ENCODE data around the gene PET100. TPM values are rescaled to one million over a fixed set of nuclear protein-coding genes. Genes with fewer than 3 reads are reported as not detected.

Gene PET100
- total RNA-seq (2014; rRNA removed; shearing (Covaris generic); ENCODE audit: low replicate concordance) = 15.5 and 51.5 TPM in 2 replicates

- H3K27me3 ChIP-seq (ENCODE audit: low read length) = no peaks in the 10 kb centered on the region
- peak within 1 kb of the TSS; percentile 97 for H3K4me3 ChIP-seq (ENCODE audit: low read length)
- peaks cover 19% of the 10 kb centered on the region for H3K4me1 ChIP-seq (ENCODE audit: low read length)
- H3K27ac ChIP-seq (ENCODE audit: low read length) = no peak within 1 kb of the TSS
- peak within 1 kb of the TSS; percentile 92 for H3K4me2 ChIP-seq (ENCODE audit: low read depth, low read length, poor library complexity, severe bottlenecking)
- no peak within 1 kb of the TSS for H2AFZ ChIP-seq (ENCODE audit: low read length)
- peak within 1 kb of the TSS; percentile 95 for H3K9ac ChIP-seq (ENCODE audit: low read length)
- no peaks in the 10 kb centered on the region for H3K36me3 ChIP-seq (ENCODE audit: insufficient read depth, low read length)
- H3K9me3 ChIP-seq (ENCODE audit: low read length) = no peaks in the 10 kb centered on the region
- H4K20me1 ChIP-seq (ENCODE audit: insufficient read depth, low read depth, low read length) = peaks cover 20% of the 10 kb centered on the region; the same call in 1 of the 2 replicates
- no peaks in the 10 kb centered on the region for H3K9me2 ChIP-seq (replicated peaks; ENCODE audit: insufficient read depth, low read length)
- peak; percentile 98 for DNase-seq
- H3K79me2 ChIP-seq (ENCODE audit: low read length) = peaks cover 53% of the 10 kb centered on the region
Observed at GRCh38 chr19:7629347-7630054, at the start of gene PET100, which contains the start of gene XAB2. Gene PET100 (plus strand): TSS chr19:7629793. CDS start chr19:7629834, 41 bp downstream. Gene XAB2 (minus strand): TSS chr19:7629545. CDS start chr19:7629527, 18 bp downstream.

GRCh38 chr19:7582446-7582845 lies 47.1 kb upstream of the PET100 start:
- no peaks in the 10 kb centered on the region for H3K36me3 ChIP-seq (ENCODE audit: insufficient read depth, low read length)
- no peaks in the 10 kb centered on the region for H4K20me1 ChIP-seq (ENCODE audit: insufficient read depth, low read depth, low read length)
- no peak for DNase-seq
- H3K4me2 ChIP-seq (ENCODE audit: low read depth, low read length, poor library complexity, severe bottlenecking) = no peak overlapping the region
- H3K27me3 ChIP-seq (ENCODE audit: low read length) = no peaks in the 10 kb centered on the region
- H3K9me2 ChIP-seq (replicated peaks; ENCODE audit: insufficient read depth, low read length) = no peaks in the 10 kb centered on the region
- no peaks in the 10 kb centered on the region for H3K79me2 ChIP-seq (ENCODE audit: low read length)
- H2AFZ ChIP-seq (ENCODE audit: low read length) = no peak overlapping the region
- H3K4me3 ChIP-seq (ENCODE audit: low read length) = no peak overlapping the region
- no peaks in the 10 kb centered on the region for H3K4me1 ChIP-seq (ENCODE audit: low read length)
- no peak overlapping the region for H3K27ac ChIP-seq (ENCODE audit: low read length)
- no peak overlapping the region for H3K9ac ChIP-seq (ENCODE audit: low read length)
- H3K9me3 ChIP-seq (ENCODE audit: low read length) = no peaks in the 10 kb centered on the region

GRCh38 chr19:7589822-7590221 lies 39.8 kb upstream of the PET100 start:
- no peak overlapping the region for H3K27ac ChIP-seq (ENCODE audit: low read length)
- H3K79me2 ChIP-seq (ENCODE audit: low read length) = no peaks in the 10 kb centered on the region
- H3K4me2 ChIP-seq (ENCODE audit: low read depth, low read length, poor library complexity, severe bottlenecking) = no peak overlapping the region
- no peaks in the 10 kb centered on the region for H3K9me3 ChIP-seq (ENCODE audit: low read length)
- no peak overlapping the region for H3K9ac ChIP-seq (ENCODE audit: low read length)
- no peaks in the 10 kb centered on the region for H3K36me3 ChIP-seq (ENCODE audit: insufficient read depth, low read length)
- H3K9me2 ChIP-seq (replicated peaks; ENCODE audit: insufficient read depth, low read length) = no peaks in the 10 kb centered on the region
- no peaks in the 10 kb centered on the region for H3K27me3 ChIP-seq (ENCODE audit: low read length)
- H4K20me1 ChIP-seq (ENCODE audit: insufficient read depth, low read depth, low read length) = no peaks in the 10 kb centered on the region
- H3K4me1 ChIP-seq (ENCODE audit: low read length) = no peaks in the 10 kb centered on the region
- no peak for DNase-seq
- no peak overlapping the region for H2AFZ ChIP-seq (ENCODE audit: low read length)
- H3K4me3 ChIP-seq (ENCODE audit: low read length) = no peak overlapping the region

- Histone ChIP-seq H3K4me2 (ENCODE audit: low read depth, low read length, poor library complexity, severe bottlenecking) (no peak overlapping the region), H3K27ac (ENCODE audit: low read length) (no peak overlapping the region), H3K4me3 (ENCODE audit: low read length) (no peak overlapping the region), H4K20me1 (ENCODE audit: insufficient read depth, low read depth, low read length) (no peaks in the 10 kb centered on the region), H3K9ac (ENCODE audit: low read length) (no peak overlapping the region), H3K9me2 (replicated peaks; ENCODE audit: insufficient read depth, low read length) (no peaks in the 10 kb centered on the region), H3K27me3 (ENCODE audit: low read length) (no peaks in the 10 kb centered on the region), H3K36me3 (ENCODE audit: insufficient read depth, low read length) (no peaks in the 10 kb centered on the region), H3K4me1 (ENCODE audit: low read length) (no peaks in the 10 kb centered on the region), H3K79me2 (ENCODE audit: low read length) (no peaks in the 10 kb centered on the region), H2AFZ (ENCODE audit: low read length) (no peak overlapping the region), H3K9me3 (ENCODE audit: low read length) (no peaks in the 10 kb centered on the region)
- DNase-seq = no peak
Observed at GRCh38 chr19:7590256-7590655, 39.3 kb upstream of the PET100 start.

GRCh38 chr19:7595466-7596133 lies 34.0 kb upstream of the PET100 start, which contains the start of gene CAMSAP3:
Gene CAMSAP3 (plus strand): TSS chr19:7595863. CDS start chr19:7596003, 140 bp downstream.
- DNase-seq = peak; percentile 47
- no peak within 1 kb of the TSS for H2AFZ ChIP-seq (ENCODE audit: low read length)
- no peak within 1 kb of the TSS for H3K9ac ChIP-seq (ENCODE audit: low read length)

GRCh38 chr19:7596211-7596937 lies 33.2 kb upstream of the PET100 start:
- Histone ChIP-seq H3K4me1 (ENCODE audit: low read length) (no peaks in the 10 kb centered on the region), H2AFZ (ENCODE audit: low read length) (no peak overlapping the region), H3K27me3 (ENCODE audit: low read length) (no peaks in the 10 kb centered on the region), H3K4me3 (ENCODE audit: low read length) (no peak overlapping the region), H3K9ac (ENCODE audit: low read length) (no peak overlapping the region), H3K27ac (ENCODE audit: low read length) (no peak overlapping the region), H3K9me3 (ENCODE audit: low read length) (no peaks in the 10 kb centered on the region), H4K20me1 (ENCODE audit: insufficient read depth, low read depth, low read length) (no peaks in the 10 kb centered on the region), H3K79me2 (ENCODE audit: low read length) (no peaks in the 10 kb centered on the region), H3K36me3 (ENCODE audit: insufficient read depth, low read length) (no peaks in the 10 kb centered on the region), H3K4me2 (ENCODE audit: low read depth, low read length, poor library complexity, severe bottlenecking) (no peak overlapping the region), H3K9me2 (replicated peaks; ENCODE audit: insufficient read depth, low read length) (no peaks in the 10 kb centered on the region)
- DNase-seq = no peak

More at GRCh38 chr19:7595466-7596133, 34.0 kb upstream of the PET100 start, which contains the start of gene CAMSAP3:
- H3K79me2 ChIP-seq (ENCODE audit: low read length) = no peaks in the 10 kb centered on the region
- no peaks in the 10 kb centered on the region for H3K27me3 ChIP-seq (ENCODE audit: low read length)
- no peak within 1 kb of the TSS for H3K4me2 ChIP-seq (ENCODE audit: low read depth, low read length, poor library complexity, severe bottlenecking)
- H3K36me3 ChIP-seq (ENCODE audit: insufficient read depth, low read length) = no peaks in the 10 kb centered on the region
- H3K4me3 ChIP-seq (ENCODE audit: low read length) = no peak within 1 kb of the TSS
- H4K20me1 ChIP-seq (ENCODE audit: insufficient read depth, low read depth, low read length) = no peaks in the 10 kb centered on the region
- H3K9me3 ChIP-seq (ENCODE audit: low read length) = no peaks in the 10 kb centered on the region
- H3K27ac ChIP-seq (ENCODE audit: low read length) = no peak within 1 kb of the TSS
- H3K9me2 ChIP-seq (replicated peaks; ENCODE audit: insufficient read depth, low read length) = no peaks in the 10 kb centered on the region
- no peaks in the 10 kb centered on the region for H3K4me1 ChIP-seq (ENCODE audit: low read length)

- Histone ChIP-seq H3K4me2 (ENCODE audit: low read depth, low read length, poor library complexity, severe bottlenecking) (no peak overlapping the region), H3K9ac (ENCODE audit: low read length) (no peak overlapping the region), H3K4me3 (ENCODE audit: low read length) (no peak overlapping the region)
Observed at GRCh38 chr19:7597689-7598088, 31.9 kb upstream of the PET100 start.

GRCh38 chr19:7598180-7598579 lies 31.4 kb upstream of the PET100 start:
- DNase-seq = peak; percentile 32
- no peak overlapping the region for H3K27ac ChIP-seq (ENCODE audit: low read length)
- no peak overlapping the region for H2AFZ ChIP-seq (ENCODE audit: low read length)
- no peak overlapping the region for H3K4me2 ChIP-seq (ENCODE audit: low read depth, low read length, poor library complexity, severe bottlenecking)
- H3K9me3 ChIP-seq (ENCODE audit: low read length) = no peaks in the 10 kb centered on the region
- H3K4me3 ChIP-seq (ENCODE audit: low read length) = no peak overlapping the region
- no peaks in the 10 kb centered on the region for H3K36me3 ChIP-seq (ENCODE audit: insufficient read depth, low read length)
- no peaks in the 10 kb centered on the region for H3K4me1 ChIP-seq (ENCODE audit: low read length)
- no peaks in the 10 kb centered on the region for H4K20me1 ChIP-seq (ENCODE audit: insufficient read depth, low read depth, low read length)
- H3K9me2 ChIP-seq (replicated peaks; ENCODE audit: insufficient read depth, low read length) = no peaks in the 10 kb centered on the region
- H3K27me3 ChIP-seq (ENCODE audit: low read length) = no peaks in the 10 kb centered on the region
- no peak overlapping the region for H3K9ac ChIP-seq (ENCODE audit: low read length)
- no peaks in the 10 kb centered on the region for H3K79me2 ChIP-seq (ENCODE audit: low read length)

More at GRCh38 chr19:7597689-7598088, 31.9 kb upstream of the PET100 start:
- no peak for DNase-seq
- no peaks in the 10 kb centered on the region for H3K27me3 ChIP-seq (ENCODE audit: low read length)
- no peaks in the 10 kb centered on the region for H3K36me3 ChIP-seq (ENCODE audit: insufficient read depth, low read length)
- H3K9me2 ChIP-seq (replicated peaks; ENCODE audit: insufficient read depth, low read length) = no peaks in the 10 kb centered on the region
- H3K79me2 ChIP-seq (ENCODE audit: low read length) = no peaks in the 10 kb centered on the region
- H3K9me3 ChIP-seq (ENCODE audit: low read length) = no peaks in the 10 kb centered on the region
- H3K27ac ChIP-seq (ENCODE audit: low read length) = no peak overlapping the region
- no peaks in the 10 kb centered on the region for H3K4me1 ChIP-seq (ENCODE audit: low read length)
- no peaks in the 10 kb centered on the region for H4K20me1 ChIP-seq (ENCODE audit: insufficient read depth, low read depth, low read length)
- no peak overlapping the region for H2AFZ ChIP-seq (ENCODE audit: low read length)
